ENCODE data around the gene CLIC1.

The CLIC1 gene

DNA sequence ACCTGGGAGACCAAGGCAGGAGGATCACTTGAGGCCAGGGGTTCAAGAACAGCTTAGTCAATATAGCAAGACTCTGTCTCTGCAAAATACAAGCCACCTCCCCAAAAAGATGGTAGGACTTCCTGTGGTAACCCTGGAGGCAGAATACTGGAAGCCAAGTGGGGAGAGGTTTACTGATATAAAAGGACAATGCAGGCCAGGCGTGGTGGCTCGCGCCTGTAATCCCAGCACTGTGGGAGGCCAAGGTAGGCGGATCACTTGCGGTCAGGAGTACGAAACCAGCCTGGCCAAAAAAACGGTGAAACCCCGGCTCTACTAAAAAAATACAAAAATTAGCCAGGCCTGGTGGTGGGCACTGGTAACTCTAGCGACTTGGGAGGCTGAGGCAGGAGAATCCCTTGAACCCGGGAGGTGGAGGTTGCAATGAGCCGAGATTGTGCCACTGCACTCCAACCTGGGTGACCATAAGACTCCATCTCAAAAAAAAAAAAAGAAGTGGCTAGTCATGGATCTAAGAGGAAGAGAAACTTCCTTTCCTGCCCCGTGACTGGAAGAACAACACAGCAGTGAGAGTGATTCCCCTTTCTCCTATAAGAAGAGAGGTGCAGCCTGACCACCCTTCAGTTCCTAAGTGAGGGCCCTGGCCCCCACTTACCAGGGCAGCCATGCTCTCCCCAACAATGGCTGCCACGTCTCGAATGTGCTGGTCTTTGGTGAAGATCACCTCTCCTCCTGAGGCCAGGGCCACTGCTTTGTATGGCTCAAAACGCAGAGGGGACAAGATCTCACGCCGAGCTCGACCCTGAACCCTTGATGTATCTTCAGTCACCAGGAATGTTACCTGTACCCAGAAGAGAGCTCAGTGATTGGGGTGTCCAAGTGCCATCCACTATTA, 32.3 kb upstream of the CLIC1 start:
- no peak for DNase-seq

GRCh38 chr6:31767096-31767645, 30.8 kb upstream of the CLIC1 start:
- no peak for DNase-seq

GRCh38 chr6:31765910-31766794, 29.8 kb upstream of the CLIC1 start:
- DNase-seq = no peak

DNA sequence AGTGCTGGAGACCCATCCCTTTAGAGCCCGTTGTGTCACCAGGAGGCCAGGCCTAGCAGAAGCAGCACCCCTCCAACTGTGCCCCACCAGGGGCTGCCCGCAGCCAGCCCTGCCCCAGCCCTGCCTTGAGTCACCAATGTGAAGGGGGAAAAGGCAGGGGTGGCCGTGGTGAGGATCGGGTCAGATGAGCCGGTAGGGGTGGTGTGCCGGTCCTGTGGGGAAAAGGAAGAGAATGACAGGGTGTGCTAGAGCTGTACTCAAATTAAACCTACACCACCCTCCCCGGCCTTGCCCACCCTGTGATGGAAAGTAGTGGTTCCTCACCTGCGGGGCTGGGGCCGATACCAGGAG, 29.2 kb upstream of the CLIC1 start:
- no peak for DNase-seq

GRCh38 chr6:31764198-31764597, 27.9 kb upstream of the CLIC1 start:
- DNase-seq = no peak

DNA sequence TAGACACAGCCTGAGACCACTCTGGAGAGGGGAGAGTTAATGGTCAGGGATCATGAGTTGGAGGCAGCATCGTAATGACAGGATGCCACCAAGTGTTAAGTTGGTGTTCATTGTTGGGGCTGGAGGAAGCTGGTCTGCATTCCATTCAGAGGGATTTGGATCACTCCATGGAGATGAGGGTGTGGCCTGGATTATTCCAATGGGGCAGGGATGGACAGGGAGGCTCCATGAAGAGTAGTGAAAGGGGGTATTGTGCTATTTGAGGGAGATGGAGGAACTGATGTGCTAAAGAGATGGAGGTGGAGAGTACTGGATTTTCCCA, 27.2 kb upstream of the CLIC1 start:
- no peak for DNase-seq

DNA sequence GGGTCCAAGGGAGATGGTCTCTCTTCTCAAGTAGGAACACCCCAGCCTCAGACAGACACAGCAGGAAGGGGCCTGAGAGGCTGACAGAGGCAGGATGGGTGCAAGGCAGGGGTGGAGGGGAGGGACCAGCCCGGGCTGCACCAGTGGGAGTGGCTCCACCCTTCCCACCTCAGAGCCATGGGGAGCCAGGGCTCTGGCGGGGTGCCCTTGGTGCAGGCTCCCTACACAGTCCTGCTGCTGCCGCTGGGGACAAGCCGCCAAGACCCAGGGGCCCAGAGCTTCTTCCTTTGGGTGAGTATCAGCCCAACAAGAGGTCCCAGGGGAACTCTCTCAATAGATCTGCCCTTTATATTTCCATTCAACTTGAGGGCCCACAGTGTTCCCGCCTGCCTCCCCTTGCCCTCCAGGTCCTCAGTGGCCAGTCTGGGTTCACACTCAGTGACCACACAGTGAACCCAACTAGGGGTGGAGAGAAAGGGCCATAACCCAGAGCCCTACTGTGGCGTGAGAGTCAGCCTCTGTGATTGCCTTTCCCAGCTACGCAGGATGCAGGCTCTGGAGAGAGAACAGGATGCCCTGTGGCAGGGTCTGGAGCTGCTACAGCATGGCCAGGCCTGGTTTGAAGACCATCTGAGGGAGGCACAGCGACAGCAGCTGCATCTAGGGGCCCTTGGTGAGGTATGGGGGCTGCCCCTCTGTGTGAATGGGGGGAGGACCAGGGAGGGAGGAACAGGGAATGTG, 26.7 kb upstream of the CLIC1 start:
- no peak for DNase-seq

DNA sequence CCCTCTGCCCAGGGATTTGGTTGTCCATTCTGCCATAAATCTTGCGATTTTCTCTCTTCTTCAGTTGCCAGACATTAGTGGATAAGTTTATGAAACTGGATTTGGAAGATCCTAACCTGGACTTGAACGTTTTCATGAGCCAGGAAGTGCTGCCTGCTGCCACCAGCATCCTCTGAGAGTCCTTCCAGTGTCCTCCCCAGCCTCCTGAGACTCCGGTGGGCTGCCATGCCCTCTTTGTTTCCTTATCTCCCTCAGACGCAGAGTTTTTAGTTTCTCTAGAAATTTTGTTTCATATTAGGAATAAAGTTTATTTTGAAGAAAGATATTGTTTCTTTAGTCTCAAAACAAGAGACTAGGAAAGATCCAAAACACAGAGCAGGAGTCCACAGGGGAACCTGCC, 26.0 kb upstream of the CLIC1 start, which contains the start of gene SAPCD1:
TSS of gene SAPCD1 (plus strand) at position 301 of the 400 bp plus-strand sequence. CDS start 399 bp downstream, outside the sequence.
- DNase-seq = no peak

GRCh38 chr6:31761343-31761742, 25.0 kb upstream of the CLIC1 start:
- DNase-seq = no peak

DNA sequence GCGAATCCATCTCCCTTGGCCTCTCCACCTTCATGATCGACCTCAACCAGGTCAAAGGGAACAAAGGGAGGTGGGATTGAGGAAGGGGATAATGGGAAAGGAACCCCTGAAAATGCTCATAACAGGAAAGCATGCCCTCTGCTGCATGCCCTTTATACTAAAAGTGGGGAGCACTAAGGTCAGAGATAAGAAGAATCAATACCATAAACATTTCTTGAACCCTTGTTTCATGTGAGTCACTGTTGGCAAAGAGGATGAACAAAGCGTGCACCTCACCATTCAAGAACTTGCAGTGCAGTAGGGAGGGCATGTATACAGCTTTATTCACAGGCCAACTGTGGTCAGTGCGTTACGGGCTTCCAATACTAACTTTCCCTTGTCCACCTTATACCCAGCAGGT, 24.5 kb upstream of the CLIC1 start:
- no peak for DNase-seq

DNA sequence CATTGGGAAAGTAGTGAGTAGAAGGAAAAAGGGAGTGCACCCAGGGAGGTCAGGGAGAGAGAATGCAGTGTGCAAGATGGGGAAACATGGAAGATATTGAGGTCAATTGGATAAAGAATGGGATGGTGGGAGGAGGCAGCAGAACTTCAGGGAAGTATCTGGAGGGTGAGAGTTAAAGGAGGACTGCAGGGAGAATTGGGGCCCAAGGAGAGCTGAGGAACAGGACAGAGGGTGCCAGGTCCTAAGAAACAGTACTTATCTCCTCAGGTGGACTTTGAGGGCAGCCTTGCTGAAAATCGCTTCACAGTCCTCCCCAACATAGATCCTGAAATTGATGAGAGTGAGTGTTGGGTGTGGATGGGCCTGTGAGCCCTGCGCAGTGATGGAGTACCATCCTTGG, 22.0 kb upstream of the CLIC1 start:
- no peak for DNase-seq

- no peak for DNase-seq
These were observed 16.5 kb upstream of the CLIC1 start for GRCh38 chr6:31752739-31753319.

GRCh38 chr6:31750411-31751022, 14.2 kb upstream of the CLIC1 start:
- no peak for DNase-seq

- DNase-seq = no peak
These were observed 13.1 kb upstream of the CLIC1 start for GRCh38 chr6:31749301-31750036.

- no peak for DNase-seq
These were observed 8.1 kb upstream of the CLIC1 start for GRCh38 chr6:31744422-31744821.

DNA sequence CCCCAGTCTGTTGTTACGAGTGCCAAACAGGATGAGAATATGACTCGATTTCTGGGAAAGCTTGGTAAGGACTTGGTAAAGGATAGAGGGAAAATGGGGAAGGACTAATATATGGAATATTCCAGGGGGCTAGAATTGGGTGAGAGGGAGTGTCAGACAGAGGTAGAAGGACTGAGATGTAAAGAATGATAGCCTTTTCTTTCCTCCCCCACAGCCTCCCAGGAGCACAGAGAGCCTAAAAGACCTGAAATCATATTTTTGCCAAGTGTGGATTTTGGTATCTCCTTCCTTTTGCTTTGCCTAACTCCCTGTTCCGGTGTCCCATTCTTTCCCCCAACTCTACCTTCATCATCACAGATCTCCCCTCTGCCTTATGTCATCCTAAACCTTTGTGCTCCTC, 6.6 kb upstream of the CLIC1 start:
- DNase-seq = no peak

GRCh38 chr6:31741815-31742214, 5.5 kb upstream of the CLIC1 start:
- DNase-seq = no peak

DNA sequence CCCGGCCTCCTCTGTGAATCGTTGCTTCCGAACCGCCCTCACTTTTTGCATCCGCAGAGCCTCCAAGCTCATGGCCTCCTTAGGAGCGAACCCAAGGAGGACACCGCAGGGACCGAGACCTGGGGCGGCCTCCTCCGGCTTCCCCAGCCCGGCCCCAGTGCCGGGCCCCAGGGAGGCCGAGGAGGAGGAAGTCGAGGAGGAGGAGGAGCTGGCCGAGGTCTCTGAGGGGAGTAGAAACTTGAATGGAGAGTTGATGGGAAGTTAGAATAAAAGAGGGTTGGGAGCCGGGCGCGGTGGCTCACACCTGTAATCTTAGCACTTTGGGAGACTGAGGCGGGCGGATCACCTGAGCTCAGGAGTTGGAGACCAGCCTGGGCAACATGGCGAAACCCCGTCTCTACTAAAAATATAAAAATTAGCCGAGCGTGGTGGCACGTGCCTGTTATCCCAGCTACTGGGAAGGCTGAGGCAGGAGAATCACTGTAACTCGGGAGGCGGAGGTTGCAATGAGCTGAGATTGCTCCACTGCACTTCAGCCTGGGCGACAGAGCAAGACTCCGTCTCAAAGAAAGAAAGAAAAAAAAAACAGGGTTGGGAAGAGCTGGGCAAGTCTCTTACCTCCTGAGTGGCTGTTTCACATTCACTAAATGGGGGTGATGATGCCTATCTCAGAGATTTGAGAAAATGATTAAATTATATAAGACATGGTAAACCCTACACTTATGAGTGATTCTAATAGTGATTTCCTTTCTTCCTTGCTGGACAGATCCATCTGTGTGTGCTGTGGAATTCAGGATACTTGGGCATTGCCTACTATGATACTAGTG, 4.3 kb upstream of the CLIC1 start:
- no peak for DNase-seq

DNA sequence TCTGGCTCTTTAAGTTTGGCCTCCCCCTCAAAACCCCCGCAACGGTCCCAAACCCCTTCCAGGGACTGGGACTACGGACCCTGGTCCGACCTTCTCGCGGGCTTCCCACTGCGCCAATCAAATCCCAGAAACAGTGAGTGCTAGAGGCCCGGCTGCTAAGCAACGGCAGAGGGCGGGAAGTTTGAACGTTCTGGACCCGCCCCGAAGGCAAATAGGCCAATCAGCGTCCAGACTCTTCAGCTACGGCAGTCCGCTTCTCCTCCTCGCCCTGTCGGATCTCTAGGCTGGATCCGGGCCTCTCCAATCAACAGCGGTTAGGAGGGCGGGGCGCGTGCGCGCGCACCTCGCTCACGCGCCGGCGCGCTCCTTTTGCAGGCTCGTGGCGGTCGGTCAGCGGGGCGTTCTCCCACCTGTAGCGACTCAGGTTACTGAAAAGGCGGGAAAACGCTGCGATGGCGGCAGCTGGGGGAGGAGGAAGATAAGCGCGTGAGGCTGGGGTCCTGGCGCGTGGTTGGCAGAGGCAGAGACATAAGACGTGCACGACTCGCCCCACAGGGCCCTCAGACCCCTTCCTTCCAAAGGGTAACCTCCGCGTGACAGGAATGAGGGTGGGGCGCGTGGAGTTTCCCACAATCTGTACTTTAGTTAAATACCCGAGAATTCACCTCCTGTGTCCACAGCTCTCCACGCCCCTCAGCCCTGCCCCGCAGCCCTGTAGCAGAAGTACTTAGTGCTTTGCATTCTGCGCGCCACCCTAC, 3.5 kb upstream of the CLIC1 start, which contains the start of gene MSH5:
TSS of gene MSH5 (plus strand) at position 367 of the 758 bp plus-strand sequence. CDS start 462 bp downstream, outside the sequence.
- peak; percentile 99 for DNase-seq

Data from NCI-H446 treated with DMSO at 0.1 percent for 48 hours (cell line).